Osteoblast (primary cell): ENCODE measurements around the gene TSEN2. TPM values are rescaled to one million over a fixed set of nuclear protein-coding genes. Genes with fewer than 3 reads are reported as not detected.
A peak's percentile ranks its signal among the peaks of the same experiment; 100 is the strongest.

Experiments
- DNase-seq: peaks from one replicate; pipeline ENCODE4 v3.0.0; 2011; ENCODE audit warnings: low spot score, mixed read lengths; ENCODE audit not compliant: insufficient read length; ENCODE audit errors: missing footprints
- H2AFZ ChIP-seq: 2 replicates; pipeline ENCODE4 v1.6.0; 2011; ENCODE audit warnings: mild to moderate bottlenecking, low read length
- H3K27ac ChIP-seq: 2 replicates; pipeline ENCODE4 v1.5.1; 2011; ENCODE audit warnings: mild to moderate bottlenecking, low read depth, low read length, moderate library complexity
- H3K27me3 ChIP-seq: 2 replicates; pipeline ENCODE4 v1.6.0; 2012; ENCODE audit warnings: mild to moderate bottlenecking, control low read depth, inconsistent platforms, low read length, moderate library complexity; ENCODE audit not compliant: insufficient read depth
- H3K36me3 ChIP-seq: 2 replicates; pipeline ENCODE4 v1.5.1; 2011; ENCODE audit warnings: mild to moderate bottlenecking, low read length, control low read depth, moderate library complexity; ENCODE audit not compliant: insufficient read depth
- H3K4me1 ChIP-seq: 2 replicates; pipeline ENCODE4 v1.5.1; 2011; ENCODE audit warnings: mild to moderate bottlenecking, low read length, control low read depth, moderate library complexity; ENCODE audit not compliant: insufficient read depth
- H3K4me2 ChIP-seq: 2 replicates; pipeline ENCODE4 v1.6.0; 2011; ENCODE audit warnings: mild to moderate bottlenecking, low read length; ENCODE audit not compliant: insufficient read depth
- H3K4me3 ChIP-seq: fragments of 200-600 bp; sonication (generic); 3 replicates; pipeline ENCODE4 v1.5.1; 2012; ENCODE audit warnings: mild to moderate bottlenecking, low read length, inconsistent platforms; ENCODE audit not compliant: insufficient read depth
- H3K79me2 ChIP-seq: 2 replicates; pipeline ENCODE4 v1.6.0; 2012; ENCODE audit warnings: mild to moderate bottlenecking, low read length, control low read depth, inconsistent platforms; ENCODE audit not compliant: insufficient read depth
- H3K9me3 ChIP-seq: 2 replicates; pipeline ENCODE4 v1.5.1; 2011; ENCODE audit warnings: low read depth, low read length, control low read depth
- H4K20me1 ChIP-seq: 2 replicates; pipeline ENCODE4 v1.6.0; 2012; ENCODE audit warnings: mild to moderate bottlenecking, low read length, control low read depth; ENCODE audit not compliant: insufficient read depth
- total RNA-seq: library from RNA; depleted of rRNA; stranded (reverse); fragments of >200 nt; gene quantifications from 2 replicates; pipeline ENCODE4 v1.2.3, GENCODE V29; 2012
- TF ChIP-seq, protein P1 (sequence below): IDR thresholded peaks from 2 replicates; pipeline ENCODE4 v1.5.1; 2011; ENCODE audit warnings: mild to moderate bottlenecking, low read depth, low read length, moderate library complexity; ENCODE audit errors: extremely low read depth

Gene TSEN2
- total RNA-seq, 1 donor, result 13.0 TPM

DNA sequence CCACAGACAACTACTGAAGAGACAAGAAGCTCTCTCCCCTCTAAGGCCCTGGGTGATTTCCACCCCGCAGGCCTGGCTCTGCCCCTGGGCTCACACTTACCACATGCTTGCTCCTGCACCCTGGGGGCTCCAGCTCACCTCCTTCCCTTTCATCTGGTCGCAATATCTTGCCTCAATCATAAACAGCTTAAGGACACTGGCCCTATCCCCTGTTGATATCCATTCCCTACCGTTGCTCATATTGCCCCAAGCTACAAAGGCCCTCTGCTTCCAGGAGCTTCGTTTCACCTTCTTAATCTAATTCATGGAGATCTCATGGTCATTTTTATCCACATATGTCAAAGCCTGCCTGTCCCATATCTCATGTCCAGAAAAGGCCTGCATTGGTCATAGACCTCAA, 46.0 kb upstream of the TSEN2 start:
- Histone ChIP-seq H3K27me3 (peaks cover 3% of the 10 kb centered on the region), H3K4me3 (no peak overlapping the region), H3K79me2 (no peaks in the 10 kb centered on the region), H3K4me2 (no peak overlapping the region), H3K4me1 (peaks cover 24% of the 10 kb centered on the region), H4K20me1 (no peaks in the 10 kb centered on the region), H3K9me3 (no peaks in the 10 kb centered on the region), H3K36me3 (no peaks in the 10 kb centered on the region), H2AFZ (no peak overlapping the region), H3K27ac (no peak overlapping the region)
- DNase-seq, result no peak
- TF ChIP-seq, protein P1, sequence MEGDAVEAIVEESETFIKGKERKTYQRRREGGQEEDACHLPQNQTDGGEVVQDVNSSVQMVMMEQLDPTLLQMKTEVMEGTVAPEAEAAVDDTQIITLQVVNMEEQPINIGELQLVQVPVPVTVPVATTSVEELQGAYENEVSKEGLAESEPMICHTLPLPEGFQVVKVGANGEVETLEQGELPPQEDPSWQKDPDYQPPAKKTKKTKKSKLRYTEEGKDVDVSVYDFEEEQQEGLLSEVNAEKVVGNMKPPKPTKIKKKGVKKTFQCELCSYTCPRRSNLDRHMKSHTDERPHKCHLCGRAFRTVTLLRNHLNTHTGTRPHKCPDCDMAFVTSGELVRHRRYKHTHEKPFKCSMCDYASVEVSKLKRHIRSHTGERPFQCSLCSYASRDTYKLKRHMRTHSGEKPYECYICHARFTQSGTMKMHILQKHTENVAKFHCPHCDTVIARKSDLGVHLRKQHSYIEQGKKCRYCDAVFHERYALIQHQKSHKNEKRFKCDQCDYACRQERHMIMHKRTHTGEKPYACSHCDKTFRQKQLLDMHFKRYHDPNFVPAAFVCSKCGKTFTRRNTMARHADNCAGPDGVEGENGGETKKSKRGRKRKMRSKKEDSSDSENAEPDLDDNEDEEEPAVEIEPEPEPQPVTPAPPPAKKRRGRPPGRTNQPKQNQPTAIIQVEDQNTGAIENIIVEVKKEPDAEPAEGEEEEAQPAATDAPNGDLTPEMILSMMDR, result no peak

DNA sequence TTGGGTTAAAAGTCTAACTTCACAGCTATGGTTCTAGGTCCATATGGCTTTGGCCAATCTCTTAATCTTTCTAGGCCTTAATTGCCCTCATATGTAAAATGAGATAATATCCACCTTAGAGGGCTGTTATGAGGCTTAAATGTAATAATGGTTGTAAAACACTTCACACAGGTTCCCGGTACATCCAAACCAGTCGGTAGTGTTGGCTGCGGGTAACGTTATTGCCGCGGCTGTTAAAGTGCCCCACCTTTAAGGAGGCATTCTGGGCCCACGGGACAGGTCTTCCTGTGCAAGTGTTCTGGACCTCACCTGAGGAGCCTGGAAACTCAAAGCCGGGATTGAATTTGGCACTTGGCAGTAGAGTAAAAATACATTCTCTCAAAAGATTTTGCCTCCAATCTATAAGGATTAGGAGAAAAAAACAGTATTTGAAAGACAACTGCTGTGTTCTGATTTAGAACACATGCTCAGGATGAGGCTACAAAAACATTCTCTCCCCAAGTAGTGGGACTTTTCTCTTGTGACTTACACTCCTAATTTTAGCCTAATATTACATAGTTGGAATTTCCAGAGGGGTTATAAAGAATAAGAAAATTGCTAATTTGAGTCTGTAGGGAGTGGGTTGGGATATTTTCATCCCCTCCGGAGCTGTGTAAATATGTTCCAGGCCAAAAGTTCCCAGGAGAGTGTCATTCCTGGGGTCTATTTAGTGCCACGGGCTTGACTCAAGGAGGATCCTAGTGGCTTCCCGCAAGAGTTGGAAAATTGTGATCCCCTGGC, 44.9 kb upstream of the TSEN2 start:
- no peak for DNase-seq
- H2AFZ ChIP-seq, result no peak overlapping the region
- H3K36me3 ChIP-seq, result no peaks in the 10 kb centered on the region
- peaks cover 24% of the 10 kb centered on the region for H3K4me1 ChIP-seq
- no peak overlapping the region for H3K27ac ChIP-seq
- no peak overlapping the region for H3K4me3 ChIP-seq
- H3K27me3 ChIP-seq, result peaks cover 3% of the 10 kb centered on the region
- H3K4me2 ChIP-seq, result no peak overlapping the region
- TF ChIP-seq, protein P1, result no peak
- no peaks in the 10 kb centered on the region for H3K79me2 ChIP-seq
- H4K20me1 ChIP-seq, result no peaks in the 10 kb centered on the region
- H3K9me3 ChIP-seq, result no peaks in the 10 kb centered on the region

DNA sequence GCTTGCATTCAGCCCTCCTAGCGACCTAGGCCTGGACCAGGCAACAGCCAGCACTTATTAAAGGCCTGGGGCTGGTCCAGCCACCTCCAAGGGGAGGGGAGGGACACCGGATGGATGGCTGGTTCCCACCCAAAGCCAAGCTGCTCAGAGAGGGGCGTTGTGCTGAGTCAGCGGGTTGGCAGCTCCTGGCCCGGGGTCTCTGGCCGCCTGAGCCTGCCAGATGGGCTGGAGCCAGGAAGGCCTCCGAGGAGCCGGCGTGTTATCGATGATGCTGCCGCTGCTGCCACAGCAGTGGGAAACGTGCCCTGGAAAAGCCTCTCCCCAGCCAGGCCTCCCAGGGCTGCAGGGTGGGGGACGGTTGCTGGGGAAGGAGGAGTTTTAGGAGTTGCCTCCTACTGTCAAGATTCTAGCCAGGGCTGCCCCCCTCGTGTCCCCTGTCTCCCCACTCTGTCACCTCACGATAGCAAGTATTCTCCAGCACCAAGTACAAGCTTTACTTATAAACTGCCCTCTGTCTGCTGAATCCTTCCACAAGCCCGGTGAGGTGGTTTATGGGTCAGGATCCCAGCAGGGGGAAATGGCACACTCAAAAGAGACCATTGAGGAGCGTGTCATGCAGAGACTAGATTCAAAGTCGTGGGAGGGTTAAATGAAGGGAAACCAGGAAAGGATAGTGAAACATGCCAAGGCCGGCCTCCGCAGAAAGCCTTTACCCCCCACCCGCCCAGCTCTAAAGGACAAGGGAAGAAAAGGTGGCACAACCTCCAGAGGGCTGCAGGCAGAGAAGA, 43.2 kb upstream of the TSEN2 start:
- Histone ChIP-seq H3K4me3 (no peak overlapping the region), H4K20me1 (no peaks in the 10 kb centered on the region), H3K36me3 (no peaks in the 10 kb centered on the region), H3K9me3 (no peaks in the 10 kb centered on the region), H3K27me3 (no peaks in the 10 kb centered on the region), H3K27ac (no peak overlapping the region), H2AFZ (peak overlapping the region; percentile 62), H3K4me2 (no peak overlapping the region), H3K4me1 (peaks cover 23% of the 10 kb centered on the region), H3K79me2 (no peaks in the 10 kb centered on the region)
- TF ChIP-seq, protein P1, result no peak
- DNase-seq, result peak; percentile 80
